HEK293T (cell line): Measurements from ENCODE around the gene ADCY3.

ENCODE experiments used
- CTCF ChIA-PET: fragments of 350-600 bp; formaldehyde crosslinking; extraction: SDS; loops from one replicate; lab custom pipeline; 2021; ENCODE audit warnings: antibody characterized with exemption, inconsistent platforms; lab: Yijun Ruan, JAX
- POLR2A ChIA-PET: fragments of 350-600 bp; formaldehyde crosslinking; extraction: SDS; loops from one replicate; lab custom pipeline; 2020; ENCODE audit warnings: antibody characterized with exemption, inconsistent platforms; lab: Yijun Ruan, JAX
- DNase-seq: peaks from one replicate; pipeline ENCODE4 v3.0.0; 2012; ENCODE audit warnings: mixed read lengths; ENCODE audit errors: extremely low spot score
- ARNT ChIP-seq: fragments of 450-650 bp; IDR thresholded peaks from 2 replicates; pipeline ENCODE4 v1.6.1; 2017; ENCODE audit warnings: mild to moderate bottlenecking
- BHLHE40 ChIP-seq: fragments of 450-650 bp; IDR thresholded peaks from 2 replicates; pipeline ENCODE4 v1.6.1; 2016; ENCODE audit warnings: mild to moderate bottlenecking, moderate library complexity, borderline replicate concordance
- CTBP1 ChIP-seq: fragments of 450-650 bp; IDR thresholded peaks from 2 replicates; pipeline ENCODE4 v1.6.1; 2016; ENCODE audit warnings: borderline replicate concordance
- ELF4 ChIP-seq: fragments of 450-650 bp; IDR thresholded peaks from 2 replicates; pipeline ENCODE4 v1.6.1; 2017; ENCODE audit warnings: antibody characterized with exemption
- FOXA1 ChIP-seq: fragments of 450-650 bp; IDR thresholded peaks from 2 replicates; pipeline ENCODE4 v1.6.1; 2016; ENCODE audit warnings: mild to moderate bottlenecking
- FOXK2 ChIP-seq: fragments of 450-650 bp; IDR thresholded peaks from 2 replicates; pipeline ENCODE4 v1.6.1; 2016; ENCODE audit warnings: mild to moderate bottlenecking
- FOXM1 ChIP-seq: fragments of 450-650 bp; IDR thresholded peaks from 2 replicates; pipeline ENCODE4 v1.6.1; 2017; ENCODE audit warnings: mild to moderate bottlenecking, borderline replicate concordance
- HDGF ChIP-seq: fragments of 450-650 bp; IDR thresholded peaks from 2 replicates; pipeline ENCODE4 v1.6.1; 2017; ENCODE audit warnings: antibody characterized with exemption, borderline replicate concordance
- L3MBTL2 ChIP-seq: fragments of 450-650 bp; conservative IDR thresholded peaks from 2 replicates; pipeline ENCODE4 v1.6.1; 2016; ENCODE audit warnings: mild to moderate bottlenecking
- LEF1 ChIP-seq: fragments of 450-650 bp; IDR thresholded peaks from 2 replicates; pipeline ENCODE4 v1.6.1; 2017; ENCODE audit warnings: mild to moderate bottlenecking, borderline replicate concordance
- NFRKB ChIP-seq: fragments of 450-650 bp; IDR thresholded peaks from 2 replicates; pipeline ENCODE4 v1.6.1; 2016; ENCODE audit warnings: mild to moderate bottlenecking, moderate library complexity
- SP1 ChIP-seq: fragments of 450-650 bp; IDR thresholded peaks from 2 replicates; pipeline ENCODE4 v1.6.1; 2017
- SUZ12 ChIP-seq: fragments of 450-650 bp; IDR thresholded peaks from 2 replicates; pipeline ENCODE4 v1.6.1; 2016; ENCODE audit warnings: mild to moderate bottlenecking
- TARDBP ChIP-seq: fragments of 450-650 bp; IDR thresholded peaks from 2 replicates; pipeline ENCODE4 v1.6.1; 2016
- ZNF384 ChIP-seq: fragments of 450-650 bp; IDR thresholded peaks from 2 replicates; pipeline ENCODE4 v1.6.1; 2016
- TF ChIP-seq, protein P1 (sequence below): fragments of 450-650 bp; IDR thresholded peaks from 2 replicates; pipeline ENCODE4 v1.6.1; 2016

The ADCY3 gene

DNA sequence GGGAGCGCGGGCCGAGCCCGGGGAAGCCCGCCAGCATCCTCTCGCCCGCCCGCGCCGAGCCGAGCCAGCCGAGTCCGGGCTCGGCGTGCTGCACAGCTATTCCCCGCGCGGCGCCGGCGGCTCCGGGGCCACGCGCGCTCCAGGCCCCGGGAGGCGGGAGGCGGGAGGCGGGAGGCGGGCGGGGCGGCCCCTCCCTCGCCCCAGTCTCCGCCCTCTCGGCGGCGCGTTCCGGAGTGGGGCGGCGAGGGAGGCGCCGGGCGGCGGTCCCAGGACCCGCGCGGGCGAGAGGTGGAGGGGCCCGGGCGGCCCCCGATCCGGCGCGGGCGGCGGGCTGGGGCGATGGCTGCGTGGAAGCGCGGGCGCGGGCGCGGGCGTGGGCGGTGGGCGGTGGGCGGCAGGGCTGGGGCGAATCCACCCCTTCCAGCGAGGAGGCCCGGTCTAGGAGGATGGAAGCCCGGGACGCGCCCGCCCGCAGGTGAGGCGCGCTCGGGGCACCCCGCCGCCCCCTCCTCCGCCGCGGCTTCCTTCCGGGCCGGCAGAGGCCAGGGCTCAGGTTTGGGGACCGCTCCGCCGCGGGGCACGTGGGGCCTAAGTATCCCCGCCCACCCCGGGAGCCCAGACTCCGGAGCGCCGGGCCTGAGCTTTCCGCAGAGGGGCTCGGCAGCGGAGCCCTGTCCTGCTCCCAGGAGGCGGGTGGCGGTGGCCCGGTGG, at the start of gene ADCY3:
Gene ADCY3 (minus strand): TSS at position 140 of the 711 bp plus-strand sequence. CDS start 1,250 bp downstream, outside the sequence.
- ChIA-PET POLR2A (interaction anchor here (1.1 kb wide), 1 partner anchor 11 kb away, joined by 3 read pairs; no protein-coding TSS in a partner anchor), CTCF (no interaction called here)
- DNase-seq: peak; percentile 53
- TF ChIP-seq SUZ12 (no peak), ELF4 (no peak), FOXM1 (no peak), BHLHE40 (no peak), HDGF (no peak), FOXK2 (no peak), SP1 (no peak)

DNA sequence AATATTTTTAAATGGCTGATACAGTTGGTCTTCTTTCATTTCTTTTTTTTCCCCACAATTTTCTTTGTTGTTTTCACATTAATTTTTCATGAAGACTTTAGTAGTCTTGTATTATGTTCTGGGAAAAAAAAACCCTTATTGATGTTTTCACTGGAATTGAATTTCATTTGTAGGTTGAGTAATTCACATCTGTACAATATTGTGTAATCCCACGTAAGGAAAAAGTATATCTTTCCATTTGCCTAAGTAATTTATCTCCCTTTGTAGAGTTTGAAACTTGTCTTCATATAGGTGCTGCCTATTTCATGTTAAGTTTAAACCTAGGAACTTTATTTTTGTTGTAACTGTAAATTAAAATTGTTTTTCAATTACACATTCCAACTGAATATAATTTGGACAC, 49.7 kb upstream of the ADCY3 start:
- ChIA-PET CTCF (no interaction called here), POLR2A (no interaction called here)
- DNase-seq: no peak
- TF ChIP-seq L3MBTL2: no peak
- TF ChIP-seq ELF4: no peak
- TF ChIP-seq LEF1: no peak
- no peak for TF ChIP-seq ZNF384
- no peak for TF ChIP-seq BHLHE40
- TF ChIP-seq FOXK2: no peak
- no peak for TF ChIP-seq TARDBP
- TF ChIP-seq FOXA1: no peak
- TF ChIP-seq SP1: no peak
- no peak for TF ChIP-seq HDGF
- TF ChIP-seq SUZ12: no peak
- no peak for TF ChIP-seq FOXM1

DNA sequence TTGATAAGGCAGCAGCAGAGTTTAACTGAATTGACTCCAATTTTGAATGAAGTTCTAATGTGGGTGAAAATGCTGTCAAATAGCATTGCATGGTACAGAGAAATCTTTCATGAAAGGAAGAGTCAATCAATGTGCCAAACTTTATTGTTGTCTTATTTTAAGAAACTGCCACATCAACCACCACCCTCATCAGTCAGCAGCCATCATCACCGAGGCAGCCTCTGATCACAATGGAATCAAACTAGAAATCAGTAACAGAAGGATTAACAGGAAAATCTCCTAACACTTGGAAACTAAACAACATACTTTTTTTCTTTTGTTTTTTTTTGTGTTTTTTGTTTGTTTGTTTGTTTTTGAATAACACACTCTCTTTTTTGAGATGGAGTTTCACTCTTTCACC, 41.9 kb upstream of the ADCY3 start:
- POLR2A ChIA-PET: no interaction called here
- DNase-seq: no peak
- CTCF ChIA-PET: no interaction called here
- no peak for TF ChIP-seq SUZ12
- TF ChIP-seq FOXK2: no peak
- no peak for TF ChIP-seq FOXM1
- no peak for TF ChIP-seq FOXA1
- no peak for TF ChIP-seq ARNT
- no peak for TF ChIP-seq ELF4
- TF ChIP-seq, protein P1, sequence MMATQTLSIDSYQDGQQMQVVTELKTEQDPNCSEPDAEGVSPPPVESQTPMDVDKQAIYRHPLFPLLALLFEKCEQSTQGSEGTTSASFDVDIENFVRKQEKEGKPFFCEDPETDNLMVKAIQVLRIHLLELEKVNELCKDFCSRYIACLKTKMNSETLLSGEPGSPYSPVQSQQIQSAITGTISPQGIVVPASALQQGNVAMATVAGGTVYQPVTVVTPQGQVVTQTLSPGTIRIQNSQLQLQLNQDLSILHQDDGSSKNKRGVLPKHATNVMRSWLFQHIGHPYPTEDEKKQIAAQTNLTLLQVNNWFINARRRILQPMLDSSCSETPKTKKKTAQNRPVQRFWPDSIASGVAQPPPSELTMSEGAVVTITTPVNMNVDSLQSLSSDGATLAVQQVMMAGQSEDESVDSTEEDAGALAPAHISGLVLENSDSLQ: no peak
- TF ChIP-seq BHLHE40: no peak
- no peak for TF ChIP-seq ZNF384
- no peak for TF ChIP-seq L3MBTL2
- no peak for TF ChIP-seq NFRKB
- TF ChIP-seq SP1: no peak
- TF ChIP-seq HDGF: no peak
- no peak for TF ChIP-seq LEF1

DNA sequence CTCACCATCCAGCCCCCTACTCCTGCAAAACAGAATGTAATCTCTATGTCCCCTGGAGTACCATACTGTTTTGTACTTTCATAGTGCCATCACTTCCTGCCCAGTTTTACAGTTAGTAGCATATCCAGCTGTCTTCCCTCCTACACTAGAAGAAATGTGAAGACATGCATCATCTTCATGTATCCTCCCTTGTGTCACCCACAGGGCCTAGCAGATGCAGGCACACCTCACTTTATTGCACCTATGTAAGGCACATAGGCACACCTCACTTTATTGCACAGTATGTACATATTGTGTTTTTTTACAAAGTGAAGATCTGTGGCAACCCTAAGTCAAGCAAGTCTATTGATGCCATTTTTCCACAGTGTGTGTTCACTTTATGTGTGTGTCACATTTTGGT, 39.7 kb upstream of the ADCY3 start:
- DNase-seq: no peak
- POLR2A ChIA-PET: no interaction called here
- CTCF ChIA-PET: no interaction called here
- TF ChIP-seq FOXA1 (no peak), HDGF (no peak), CTBP1 (no peak), ARNT (no peak), SP1 (no peak), FOXM1 (no peak), ZNF384 (no peak), TARDBP (no peak), ELF4 (no peak), L3MBTL2 (no peak), SUZ12 (no peak), FOXK2 (no peak)
- TF ChIP-seq, protein P1: no peak

DNA sequence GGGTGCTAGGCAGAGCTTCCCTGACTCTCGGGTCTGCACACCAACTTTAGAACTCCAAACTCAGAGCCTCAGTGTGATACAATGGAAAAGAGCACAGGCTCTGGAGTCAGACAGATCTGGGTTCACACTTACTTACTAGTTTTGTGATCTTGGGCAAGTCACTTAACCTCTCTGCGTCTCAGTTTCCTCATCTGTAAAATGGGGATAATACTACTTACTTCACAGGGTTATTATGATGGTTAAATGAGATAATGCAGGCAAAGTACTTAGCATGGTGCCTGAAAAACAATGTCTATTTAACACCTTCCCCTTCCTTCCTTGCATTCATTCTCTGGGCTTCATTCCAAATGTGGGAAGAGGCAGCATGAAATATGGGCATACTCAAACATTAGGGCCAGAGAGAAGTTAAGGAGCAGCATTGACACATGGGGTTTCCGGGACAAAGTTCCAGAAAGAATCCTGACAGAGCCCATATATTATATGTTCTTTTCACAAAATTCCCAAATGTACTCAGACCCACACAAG, 38.4 kb upstream of the ADCY3 start:
- ChIA-PET POLR2A (no interaction called here), CTCF (no interaction called here)
- no peak for DNase-seq
- TF ChIP-seq SUZ12 (no peak), FOXM1 (no peak), ARNT (no peak), FOXA1 (no peak), ZNF384 (no peak), HDGF (no peak), ELF4 (no peak), TARDBP (no peak), SP1 (no peak), NFRKB (no peak), LEF1 (no peak)
- TF ChIP-seq, protein P1: no peak

DNA sequence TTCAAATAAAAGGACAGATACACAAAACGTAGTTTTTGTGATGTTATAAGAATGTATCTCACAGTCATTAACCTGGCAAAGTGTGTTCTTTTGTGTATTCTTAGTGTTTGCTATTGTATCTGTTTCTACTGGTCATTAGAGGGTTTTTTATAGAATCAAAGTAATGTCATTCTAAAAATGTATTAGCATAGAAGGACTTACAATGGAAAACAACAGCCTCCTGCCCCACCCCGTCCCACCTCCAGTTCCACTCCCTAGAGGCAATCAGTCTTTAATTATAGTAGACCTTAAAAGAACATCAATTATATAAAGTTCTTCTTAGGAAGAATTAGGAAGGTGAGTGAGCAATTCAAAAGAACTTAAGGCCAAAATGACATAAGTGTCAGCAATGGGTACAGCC, 37.9 kb upstream of the ADCY3 start:
- TF ChIP-seq SUZ12: no peak
- TF ChIP-seq ARNT: no peak
- no peak for TF ChIP-seq CTBP1
- TF ChIP-seq, protein P1: no peak
- no peak for TF ChIP-seq ZNF384
- TF ChIP-seq LEF1: no peak
- no peak for TF ChIP-seq FOXK2
- no peak for TF ChIP-seq NFRKB
- no peak for TF ChIP-seq L3MBTL2
- TF ChIP-seq FOXA1: no peak
- TF ChIP-seq FOXM1: no peak
- no peak for TF ChIP-seq ELF4
- TF ChIP-seq HDGF: no peak
- TF ChIP-seq TARDBP: no peak
- no peak for TF ChIP-seq SP1
- no peak for TF ChIP-seq BHLHE40
- DNase-seq: no peak
- ChIA-PET CTCF (no interaction called here), POLR2A (no interaction called here)
